GM12874 (cell line): ENCODE data around the gene CAB39L.

Experiments
- TF ChIP-seq, protein P1 (sequence below): IDR thresholded peaks from 2 replicates; pipeline ENCODE4 v1.5.1; 2011; ENCODE audit warnings: low read depth, mild to moderate bottlenecking, control low read depth, low read length, moderate library complexity; ENCODE audit not compliant: insufficient read depth

CAB39L gene

DNA sequence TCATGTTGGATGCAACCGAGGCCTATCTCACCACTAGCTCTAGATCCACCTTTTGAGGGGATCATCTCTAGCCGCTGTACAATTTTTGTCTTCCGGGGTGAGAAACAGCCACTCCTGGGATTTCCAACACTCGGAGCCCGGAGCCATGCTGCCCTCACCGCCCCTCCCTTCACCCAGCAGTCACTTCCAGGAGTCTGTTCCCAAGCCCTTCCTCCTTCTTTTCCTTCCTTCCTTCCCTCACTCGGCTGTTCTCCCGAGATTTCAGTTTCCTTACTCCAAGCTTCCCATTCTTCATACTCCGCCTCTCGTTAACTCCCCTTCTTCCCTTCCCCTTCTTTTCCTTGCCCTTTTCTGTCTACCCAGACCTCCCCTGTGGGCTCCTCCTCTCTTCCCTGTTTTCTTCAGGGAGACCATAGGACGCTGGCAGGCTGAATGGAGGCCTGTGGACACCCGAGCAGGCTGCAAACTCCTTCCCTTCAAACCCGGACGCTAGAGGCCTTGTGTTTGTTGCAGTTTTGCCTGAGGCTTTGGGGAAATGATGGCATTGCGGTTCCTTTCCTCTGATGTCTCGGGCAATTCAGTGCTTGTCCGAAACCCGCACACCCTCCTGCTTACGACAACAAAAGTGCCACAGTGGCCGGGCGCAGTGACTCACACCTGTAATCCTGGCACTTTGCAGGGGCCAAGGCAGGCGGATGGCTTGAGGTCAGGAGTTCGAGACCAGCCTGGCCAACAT lies 96.0 kb downstream of the CAB39L start:
- TF ChIP-seq, protein P1, sequence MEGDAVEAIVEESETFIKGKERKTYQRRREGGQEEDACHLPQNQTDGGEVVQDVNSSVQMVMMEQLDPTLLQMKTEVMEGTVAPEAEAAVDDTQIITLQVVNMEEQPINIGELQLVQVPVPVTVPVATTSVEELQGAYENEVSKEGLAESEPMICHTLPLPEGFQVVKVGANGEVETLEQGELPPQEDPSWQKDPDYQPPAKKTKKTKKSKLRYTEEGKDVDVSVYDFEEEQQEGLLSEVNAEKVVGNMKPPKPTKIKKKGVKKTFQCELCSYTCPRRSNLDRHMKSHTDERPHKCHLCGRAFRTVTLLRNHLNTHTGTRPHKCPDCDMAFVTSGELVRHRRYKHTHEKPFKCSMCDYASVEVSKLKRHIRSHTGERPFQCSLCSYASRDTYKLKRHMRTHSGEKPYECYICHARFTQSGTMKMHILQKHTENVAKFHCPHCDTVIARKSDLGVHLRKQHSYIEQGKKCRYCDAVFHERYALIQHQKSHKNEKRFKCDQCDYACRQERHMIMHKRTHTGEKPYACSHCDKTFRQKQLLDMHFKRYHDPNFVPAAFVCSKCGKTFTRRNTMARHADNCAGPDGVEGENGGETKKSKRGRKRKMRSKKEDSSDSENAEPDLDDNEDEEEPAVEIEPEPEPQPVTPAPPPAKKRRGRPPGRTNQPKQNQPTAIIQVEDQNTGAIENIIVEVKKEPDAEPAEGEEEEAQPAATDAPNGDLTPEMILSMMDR, result no peak

DNA sequence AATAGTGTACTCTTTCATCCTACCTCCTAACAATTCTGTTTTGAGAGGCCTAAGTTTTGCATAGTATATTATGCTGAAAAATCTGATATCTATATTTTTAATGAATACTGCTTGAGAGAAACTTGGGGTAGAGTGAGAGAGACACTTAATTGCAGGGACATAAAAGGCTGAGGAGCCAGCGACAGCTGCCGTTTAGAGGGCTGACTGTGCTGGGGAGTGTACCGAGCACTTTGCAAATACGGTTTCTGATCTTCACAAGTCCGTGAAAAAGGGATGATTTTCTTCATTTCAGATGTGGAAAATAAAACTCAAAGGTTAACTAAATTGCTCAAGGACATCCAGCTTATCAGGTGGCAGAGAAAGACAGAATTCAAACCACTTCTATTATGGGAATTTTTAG lies 97.4 kb downstream of the CAB39L start:
- TF ChIP-seq, protein P1, result no peak

DNA sequence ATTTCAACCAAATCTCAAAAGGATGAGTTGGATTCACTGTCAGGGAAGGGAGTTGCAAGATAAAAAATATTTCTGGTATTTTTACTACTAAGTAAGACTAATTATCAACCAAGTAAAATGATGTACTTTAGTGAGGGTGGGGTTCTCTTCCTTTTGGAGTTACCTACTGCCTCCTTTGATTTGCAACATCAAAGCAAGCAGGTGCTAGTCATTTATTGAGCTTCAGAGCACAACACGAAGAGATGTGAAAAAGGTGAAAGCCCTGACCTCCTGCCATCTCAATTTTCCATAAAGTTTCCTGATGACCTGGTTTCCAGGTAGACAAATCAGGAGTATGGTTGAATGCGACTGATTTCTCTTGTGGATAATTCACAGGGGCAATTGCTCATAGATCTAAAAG lies 100.1 kb downstream of the CAB39L start:
- TF ChIP-seq, protein P1, result no peak

DNA sequence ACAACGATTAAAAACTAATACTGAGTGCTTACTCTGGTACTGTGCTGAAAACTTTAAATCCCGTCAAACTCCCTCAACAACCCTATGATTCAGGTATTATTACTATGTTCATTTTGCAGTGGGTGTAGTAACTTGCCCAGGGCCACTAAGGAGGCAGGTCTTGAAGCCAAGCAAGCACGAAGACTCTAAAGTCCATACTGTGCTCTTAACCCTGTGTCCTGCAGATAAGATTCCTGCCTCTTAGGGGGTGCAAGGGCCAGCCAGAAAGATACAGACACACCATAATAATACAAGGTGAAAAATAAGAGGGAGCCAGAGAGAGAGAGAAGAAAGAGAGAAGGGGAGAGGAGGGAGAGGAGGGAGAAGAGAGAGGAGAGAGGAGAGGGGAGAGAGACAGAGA lies 100.6 kb downstream of the CAB39L start:
- TF ChIP-seq, protein P1, result no peak

DNA sequence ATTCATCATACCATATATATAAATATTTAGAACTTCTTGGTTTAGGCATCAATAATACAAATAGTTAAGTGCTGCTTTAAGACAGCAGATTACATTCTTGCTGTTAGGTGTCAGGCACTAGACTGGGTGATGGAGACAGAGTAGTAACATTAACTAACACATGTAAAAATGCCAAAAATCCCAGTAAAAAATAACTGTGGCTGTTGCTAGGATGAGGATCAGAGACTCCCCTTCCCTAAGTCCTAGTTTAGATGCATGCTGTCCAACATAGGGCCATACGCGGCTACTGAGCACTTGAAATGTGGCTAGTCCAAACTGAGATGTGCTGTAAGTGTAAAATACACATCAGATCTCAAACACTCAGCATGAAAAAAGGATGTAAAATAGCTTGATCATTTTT lies 101.4 kb downstream of the CAB39L start:
- TF ChIP-seq, protein P1, result no peak

DNA sequence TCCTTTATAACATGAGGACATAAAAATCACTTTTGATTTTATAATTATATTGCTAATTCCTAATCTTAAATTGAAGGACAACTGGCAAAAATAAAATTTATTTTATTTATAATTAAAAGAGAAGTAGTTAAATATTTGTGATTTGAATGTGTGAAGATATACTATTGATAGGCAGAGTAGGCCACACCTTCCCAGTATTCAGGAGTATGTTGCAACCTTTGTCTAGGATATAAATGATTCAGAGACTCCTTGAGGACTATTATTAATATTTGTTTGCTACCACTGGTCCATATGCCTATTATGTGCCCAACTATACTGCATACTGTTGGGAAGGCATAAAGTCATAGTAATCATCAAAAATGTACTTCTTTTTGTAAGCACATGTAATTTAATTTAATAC lies 101.9 kb downstream of the CAB39L start:
- TF ChIP-seq, protein P1, result no peak

DNA sequence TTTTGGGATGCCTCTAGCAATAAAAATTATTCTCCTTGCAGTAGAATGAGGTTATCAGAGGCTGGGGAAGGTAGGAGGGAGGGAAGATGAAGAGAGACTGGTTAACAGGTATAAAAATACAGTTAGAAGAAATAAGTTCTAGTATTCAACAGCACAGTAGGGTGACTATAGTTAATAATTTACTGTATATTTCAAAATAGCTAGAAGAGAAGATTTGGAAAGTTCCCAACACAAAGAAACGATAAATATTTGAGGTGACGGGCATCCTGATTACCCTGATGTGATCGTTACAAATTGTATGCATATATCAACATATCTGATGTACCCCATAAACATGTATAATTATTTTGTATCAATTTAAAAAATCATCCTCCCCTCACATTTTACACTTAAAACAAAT lies 102.3 kb downstream of the CAB39L start:
- TF ChIP-seq, protein P1, result no peak

DNA sequence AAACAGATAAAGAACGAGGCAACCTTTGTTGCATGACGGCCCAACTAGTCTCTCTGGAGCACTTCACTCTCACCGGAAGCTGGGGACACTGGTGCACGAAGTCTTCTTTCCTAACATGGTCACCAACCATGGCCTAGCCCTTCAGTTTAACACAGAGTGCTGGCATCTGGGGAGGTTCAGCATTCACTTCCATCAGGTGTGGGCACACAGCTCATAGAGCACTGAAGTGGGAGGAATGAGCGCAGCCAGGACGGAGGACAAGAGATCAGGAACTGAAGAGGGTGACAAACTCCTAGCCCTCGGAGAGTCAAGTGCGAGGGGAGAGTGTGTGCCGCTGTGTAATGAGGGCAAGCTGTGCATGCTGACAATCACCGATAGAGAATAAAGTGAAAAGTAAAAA lies 103.7 kb downstream of the CAB39L start:
- TF ChIP-seq, protein P1, result no peak
